K562 (cell line): ENCODE results near the gene MPC1. TPM values are rescaled to one million over a fixed set of nuclear protein-coding genes. Genes with fewer than 3 reads are reported as not detected.

Experiments used
- CBX5 ChIP-seq: IDR thresholded peaks from 2 replicates; pipeline ENCODE4 v1.6.1; 2014; ENCODE audit warnings: low read depth, borderline replicate concordance
- ELF1 ChIP-seq: fragments of 200-800 bp; sonication (Bioruptor generic); IDR thresholded peaks from 2 replicates; pipeline ENCODE4 v1.6.1; 2016; ENCODE audit warnings: missing genetic modification characterization, missing compliant biosample characterization
- FOS ChIP-seq: IDR thresholded peaks from 3 replicates; pipeline ENCODE4 v1.6.1; 2011; ENCODE audit not compliant: insufficient read length; ENCODE audit errors: extremely low read depth
- GABPB1 ChIP-seq: sonication (generic); formaldehyde crosslinking; IDR thresholded peaks from 2 replicates; pipeline ENCODE4 v1.8.0; 2022; ENCODE audit warnings: mild to moderate bottlenecking, missing genetic modification reagents
- GATAD2A ChIP-seq: fragments of 450-650 bp; IDR thresholded peaks from 2 replicates; pipeline ENCODE4 v1.6.1; 2017
- JUNB ChIP-seq: fragments of 450-650 bp; formaldehyde crosslinking; conservative IDR thresholded peaks from 2 replicates; pipeline ENCODE4 v1.4.0; 2020; ENCODE audit warnings: mild to moderate bottlenecking
- KDM1A ChIP-seq, 2 experiments: fragments of 450-650 bp; IDR thresholded peaks; 2 replicates each; pipeline ENCODE4 v1.6.1; 2016; ENCODE audit warnings: mild to moderate bottlenecking in 2 of 2
- MIER1 ChIP-seq: fragments of 450-650 bp; IDR thresholded peaks from 2 replicates; pipeline ENCODE4 v1.6.1; 2016; ENCODE audit warnings: antibody characterized with exemption, mild to moderate bottlenecking, low read depth
- MYC ChIP-seq, 2 experiments: fragments of 250-450 bp in 1 of 2; sonication (Bioruptor Pico) in 1 of 2; IDR thresholded peaks; 2 replicates each; pipeline versions ENCODE4 v1.5.1 to v1.6.1; 2012 to 2021; ENCODE audit warnings: low read depth in 2 of 2, borderline replicate concordance in 1 of 2, improper control_type of control experiment in 1 of 2, low read length in 1 of 2, mild to moderate bottlenecking in 1 of 2, moderate library complexity in 1 of 2
- NFIC ChIP-seq: fragments of 450-650 bp; IDR thresholded peaks from 2 replicates; pipeline ENCODE4 v1.6.1; 2017; ENCODE audit warnings: mild to moderate bottlenecking, inconsistent platforms
- POLR2AphosphoS5 ChIP-seq: IDR thresholded peaks from 2 replicates; pipeline ENCODE4 v1.6.1; 2011; ENCODE audit warnings: mild to moderate bottlenecking, low read depth, low read length, moderate library complexity; ENCODE audit not compliant: control insufficient read depth, insufficient read depth
- POLR2G ChIP-seq: fragments of 200-400 bp; formaldehyde crosslinking; IDR thresholded peaks from 2 replicates; pipeline ENCODE4 v1.6.1; 2017; ENCODE audit warnings: low read depth, mild to moderate bottlenecking, antibody characterized with exemption, low read length, moderate library complexity
- SAFB ChIP-seq: fragments of 200-400 bp; formaldehyde crosslinking; IDR thresholded peaks from 2 replicates; pipeline ENCODE4 v1.6.1; 2017; ENCODE audit warnings: low read depth, low read length, borderline replicate concordance
- SNRNP70 ChIP-seq: fragments of 200-400 bp; formaldehyde crosslinking; optimal IDR thresholded peaks from 2 replicates; pipeline ENCODE3; 2017; ENCODE audit warnings: low read depth, low read length
- SREBF2 ChIP-seq: sonication (generic); formaldehyde crosslinking; IDR thresholded peaks from 2 replicates; pipeline ENCODE4 v1.4.0; 2020; ENCODE audit warnings: mild to moderate bottlenecking, missing genetic modification reagents
- TCF7L2 ChIP-seq: fragments of 150-350 bp; IDR thresholded peaks from 2 replicates; pipeline ENCODE4 v1.6.1; 2016; ENCODE audit warnings: low read depth, mild to moderate bottlenecking, low read length, moderate library complexity
- TEAD4 ChIP-seq, 2 experiments: sonication (generic) in 1 of 2; formaldehyde crosslinking in 1 of 2; IDR thresholded peaks; 2 replicates each; pipeline versions ENCODE4 v1.6.1 to v1.8.0; 2012 to 2022; ENCODE audit warnings: borderline replicate concordance in 1 of 2, inconsistent platforms in 1 of 2, low read length in 1 of 2, mild to moderate bottlenecking in 1 of 2, missing genetic modification reagents in 1 of 2
- ZBTB7A ChIP-seq: IDR thresholded peaks from 2 replicates; pipeline ENCODE4 v1.6.1; 2011; ENCODE audit warnings: low read depth, mild to moderate bottlenecking, low read length, moderate library complexity, borderline replicate concordance; ENCODE audit not compliant: control insufficient read depth
- ZFP30 ChIP-seq: fragments of 250-450 bp; sonication (Bioruptor Pico); IDR thresholded peaks from 2 replicates; pipeline ENCODE4 v1.8.0; 2022; ENCODE audit warnings: moderate library complexity, mild to moderate bottlenecking, inconsistent platforms, borderline replicate concordance
- ZNF224 ChIP-seq: sonication (generic); formaldehyde crosslinking; IDR thresholded peaks from 2 replicates; pipeline ENCODE4 v1.8.0; 2022; ENCODE audit warnings: mild to moderate bottlenecking, missing genetic modification reagents
- polyA plus RNA-seq, 8 experiments: library from polyadenylated mRNA; depleted of rRNA in 4 of 8; stranded (reverse) in 5 of 8; unstranded in 3 of 8; fragments of >200 nt; fragmentation: Nextera tagmentation in 2 of 8; fragmentation: Illumina TruSeq in 1 of 8; extraction: Ambion mirVana in 2 of 8; extraction: Trizol in 1 of 8; gene quantifications; 2 replicates each; pipeline versions ENCODE4 v1.2.1 to v1.2.3, GENCODE V29; 2011 to 2014; ENCODE audit warnings: inconsistent platforms in 1 of 8, missing spikeins in 1 of 8
- total RNA-seq, 7 experiments: library from RNA; depleted of rRNA in 6 of 7; stranded (reverse); fragments of >200 nt in 6 of 7; fragmentation: Illumina TruSeq in 2 of 7; extraction: Trizol in 2 of 7; gene quantifications; 2 replicates each; pipeline versions ENCODE4 v1.2.1 to v1.2.3, GENCODE V29; 2011 to 2021; ENCODE audit warnings: low replicate concordance in 1 of 7
- TF ChIP-seq, protein P1 (sequence below): fragments of 250-450 bp; sonication (Bioruptor Pico); IDR thresholded peaks from 2 replicates; pipeline ENCODE4 v1.8.0; 2021; ENCODE audit warnings: borderline replicate concordance, mild to moderate bottlenecking, moderate library complexity; ENCODE audit not compliant: poor library complexity, severe bottlenecking
- TF ChIP-seq, protein P2 (sequence below): sonication (generic); formaldehyde crosslinking; IDR thresholded peaks from 2 replicates; pipeline ENCODE4 v1.8.0; 2022; ENCODE audit warnings: mild to moderate bottlenecking, missing genetic modification reagents, borderline replicate concordance
- TF ChIP-seq, protein P3 (sequence below): sonication (generic); formaldehyde crosslinking; IDR thresholded peaks from 2 replicates; pipeline ENCODE4 v1.8.0; 2022; ENCODE audit warnings: mild to moderate bottlenecking, missing genetic modification reagents

Gene MPC1
- total and polyA plus RNA-seq, 9 of the 15 experiments (the other 6 are each of a cell fraction or from before 2014, with no cell fraction given), result 78.6 to 185 (median 138) TPM

GRCh38 chr6:166382933-166383801 is at the start of gene MPC1 (continued):
- no peak for TF ChIP-seq TEAD4 (IDR thresholded peaks at IDR 0.05; ENCODE audit: low read length)
- TF ChIP-seq TEAD4 (CRISPR knock-in tag; IDR thresholded peaks at IDR 0.05; ENCODE audit: borderline replicate concordance), result 0 out of 2 replicates have a peak, but pooled peaks have one; percentile 26
- TF ChIP-seq, protein P1, sequence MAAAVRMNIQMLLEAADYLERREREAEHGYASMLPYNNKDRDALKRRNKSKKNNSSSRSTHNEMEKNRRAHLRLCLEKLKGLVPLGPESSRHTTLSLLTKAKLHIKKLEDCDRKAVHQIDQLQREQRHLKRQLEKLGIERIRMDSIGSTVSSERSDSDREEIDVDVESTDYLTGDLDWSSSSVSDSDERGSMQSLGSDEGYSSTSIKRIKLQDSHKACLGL (CRISPR knock-in tag), result peak; percentile 87
- TF ChIP-seq POLR2G, result peak; percentile 96
- TF ChIP-seq ZBTB7A, result 0 out of 2 replicates have a peak, but pooled peaks have one; percentile 31
- TF ChIP-seq MIER1, result no peak; the same call in 1 of the 2 replicates
- no peak for TF ChIP-seq CBX5
- TF ChIP-seq SAFB, result peak; percentile 70
- TF ChIP-seq SNRNP70, result no peak
- no peak for TF ChIP-seq SREBF2 (CRISPR knock-in tag)
- TF ChIP-seq ZNF224, result no peak
- peak; percentile 45; the same call in 1 of the 2 replicates for TF ChIP-seq GATAD2A
- no peak for TF ChIP-seq ZFP30 (CRISPR knock-in tag)
- no peak for TF ChIP-seq KDM1A (IDR thresholded peaks at IDR 0.05)
- TF ChIP-seq GABPB1 (CRISPR knock-in tag), result 0 out of 2 replicates have a peak, but pooled peaks have one; percentile 0
- TF ChIP-seq ELF1 (tag), result peak; percentile 17; the same call in 1 of the 2 replicates
- TF ChIP-seq NFIC, result peak; percentile 41
- TF ChIP-seq, protein P2, sequence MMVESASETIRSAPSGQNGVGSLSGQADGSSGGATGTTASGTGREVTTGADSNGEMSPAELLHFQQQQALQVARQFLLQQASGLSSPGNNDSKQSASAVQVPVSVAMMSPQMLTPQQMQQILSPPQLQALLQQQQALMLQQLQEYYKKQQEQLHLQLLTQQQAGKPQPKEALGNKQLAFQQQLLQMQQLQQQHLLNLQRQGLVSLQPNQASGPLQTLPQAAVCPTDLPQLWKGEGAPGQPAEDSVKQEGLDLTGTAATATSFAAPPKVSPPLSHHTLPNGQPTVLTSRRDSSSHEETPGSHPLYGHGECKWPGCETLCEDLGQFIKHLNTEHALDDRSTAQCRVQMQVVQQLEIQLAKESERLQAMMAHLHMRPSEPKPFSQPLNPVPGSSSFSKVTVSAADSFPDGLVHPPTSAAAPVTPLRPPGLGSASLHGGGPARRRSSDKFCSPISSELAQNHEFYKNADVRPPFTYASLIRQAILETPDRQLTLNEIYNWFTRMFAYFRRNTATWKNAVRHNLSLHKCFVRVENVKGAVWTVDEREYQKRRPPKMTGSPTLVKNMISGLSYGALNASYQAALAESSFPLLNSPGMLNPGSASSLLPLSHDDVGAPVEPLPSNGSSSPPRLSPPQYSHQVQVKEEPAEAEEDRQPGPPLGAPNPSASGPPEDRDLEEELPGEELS, result peak; percentile 73; the same call in 1 of the 2 replicates
- peak; percentile 86 for TF ChIP-seq FOS
- peak; percentile 90 for TF ChIP-seq MYC (IDR thresholded peaks at IDR 0.05; ENCODE audit: low read depth, low read length)
- TF ChIP-seq MYC (CRISPR knock-in tag; IDR thresholded peaks at IDR 0.05; ENCODE audit: borderline replicate concordance, low read depth), result no peak
- TF ChIP-seq, protein P3, sequence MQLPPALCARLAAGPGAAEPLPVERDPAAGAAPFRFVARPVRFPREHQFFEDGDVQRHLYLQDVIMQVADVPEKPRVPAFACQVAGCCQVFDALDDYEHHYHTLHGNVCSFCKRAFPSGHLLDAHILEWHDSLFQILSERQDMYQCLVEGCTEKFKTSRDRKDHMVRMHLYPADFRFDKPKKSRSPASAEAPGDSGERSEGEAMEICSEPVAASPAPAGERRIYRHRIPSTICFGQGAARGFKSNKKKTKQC, result peak; percentile 90
- no peak for TF ChIP-seq TCF7L2
- TF ChIP-seq POLR2AphosphoS5, result peak; percentile 68
- no peak for TF ChIP-seq JUNB (CRISPR knock-in tag)
